GM12872 (cell line): ENCODE data around the gene TCERG1L.

ENCODE experiments used
- CTCF ChIP-seq: IDR thresholded peaks from 3 replicates; pipeline ENCODE4 v1.5.1; 2011; ENCODE audit warnings: low read depth, mild to moderate bottlenecking, low read length, moderate library complexity; ENCODE audit not compliant: insufficient read depth

Gene TCERG1L, protein sequence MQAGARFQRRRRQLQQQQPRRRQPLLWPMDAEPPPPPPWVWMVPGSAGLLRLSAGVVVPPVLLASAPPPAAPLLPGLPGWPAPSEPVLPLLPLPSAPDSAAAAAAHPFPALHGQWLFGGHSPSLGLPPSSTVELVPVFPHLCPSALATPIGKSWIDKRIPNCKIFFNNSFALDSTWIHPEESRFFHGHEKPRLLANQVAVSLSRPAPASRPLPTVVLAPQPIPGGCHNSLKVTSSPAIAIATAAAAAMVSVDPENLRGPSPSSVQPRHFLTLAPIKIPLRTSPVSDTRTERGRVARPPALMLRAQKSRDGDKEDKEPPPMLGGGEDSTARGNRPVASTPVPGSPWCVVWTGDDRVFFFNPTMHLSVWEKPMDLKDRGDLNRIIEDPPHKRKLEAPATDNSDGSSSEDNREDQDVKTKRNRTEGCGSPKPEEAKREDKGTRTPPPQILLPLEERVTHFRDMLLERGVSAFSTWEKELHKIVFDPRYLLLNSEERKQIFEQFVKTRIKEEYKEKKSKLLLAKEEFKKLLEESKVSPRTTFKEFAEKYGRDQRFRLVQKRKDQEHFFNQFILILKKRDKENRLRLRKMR

GRCh38 chr10:131311661-131312477 lies at the start of gene TCERG1L:
Gene TCERG1L, minus strand, starts transcription at chr10:131311721. Its CDS starts 86 bp downstream, at chr10:131311635.
- no peak for TF ChIP-seq CTCF

DNA sequence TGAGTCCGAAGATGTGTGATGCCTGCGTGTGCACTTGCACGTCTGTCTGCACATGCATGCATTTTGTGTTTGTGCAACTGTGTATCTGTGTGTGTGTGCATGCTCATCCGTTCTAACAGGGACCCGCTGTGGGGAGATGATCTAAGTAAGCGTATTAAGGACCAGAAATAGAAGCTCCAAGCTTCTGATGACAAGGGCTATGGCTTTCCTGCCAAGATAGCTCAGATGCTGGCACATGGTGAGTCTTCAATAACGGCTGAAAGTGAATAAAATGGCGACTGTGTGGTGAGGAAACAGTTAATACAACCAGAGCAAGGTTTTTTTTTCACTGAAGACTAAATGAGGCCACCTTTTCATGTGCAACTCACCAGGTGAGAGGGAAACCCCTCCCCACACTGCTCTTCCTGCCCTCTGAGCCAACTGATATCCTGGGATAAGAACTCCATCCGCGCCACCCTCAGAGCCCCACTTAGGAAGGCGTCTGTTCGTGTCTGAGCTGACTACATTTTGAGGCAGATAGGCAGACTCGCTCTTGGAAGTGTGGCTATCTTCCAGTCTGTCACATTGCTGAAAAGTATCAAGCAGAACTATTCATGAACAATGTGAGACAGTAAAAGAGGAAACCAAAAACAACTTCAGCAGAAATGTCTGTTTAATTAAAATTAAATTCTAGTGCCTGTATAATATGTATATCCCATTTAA lies 47.4 kb upstream of the TCERG1L start:
- TF ChIP-seq CTCF: no peak

DNA sequence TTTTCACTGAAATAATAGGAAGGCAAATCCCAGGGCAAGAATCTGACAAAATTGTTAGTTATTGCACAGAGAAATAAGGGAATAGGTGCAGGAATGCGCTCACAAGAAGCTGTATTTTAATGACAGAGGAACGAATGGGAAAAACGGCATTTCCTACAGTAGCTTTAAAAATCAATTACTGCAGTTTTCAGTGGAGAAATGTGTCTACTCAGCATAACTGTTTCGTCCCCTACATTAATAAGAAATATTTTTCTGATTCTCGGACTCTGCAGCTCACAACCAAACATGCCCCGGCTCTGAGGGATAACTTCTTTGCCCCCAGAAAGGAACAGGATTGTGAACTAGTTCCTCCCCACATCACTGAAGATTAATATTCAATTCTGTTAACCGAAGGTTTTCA lies 44.9 kb upstream of the TCERG1L start:
- TF ChIP-seq CTCF: no peak

DNA sequence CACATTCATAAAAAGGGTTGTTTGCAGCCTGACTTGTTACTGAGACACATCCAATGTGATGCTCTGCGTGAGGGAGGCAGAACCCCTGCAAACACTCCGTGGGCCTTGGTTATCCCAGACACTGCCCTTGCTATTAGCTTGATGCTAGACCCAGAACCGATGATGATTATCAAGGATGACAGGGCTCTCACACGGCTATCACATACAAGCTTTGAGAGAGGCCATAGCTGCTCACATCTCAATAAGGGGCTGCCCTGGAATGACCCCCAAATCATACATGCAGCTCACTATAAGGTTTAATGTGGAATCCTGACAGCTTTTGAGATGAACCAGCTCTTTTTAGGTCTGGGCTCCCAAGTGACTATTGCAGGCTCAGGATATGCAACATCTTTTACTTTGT lies 44.4 kb upstream of the TCERG1L start:
- no peak for TF ChIP-seq CTCF

DNA sequence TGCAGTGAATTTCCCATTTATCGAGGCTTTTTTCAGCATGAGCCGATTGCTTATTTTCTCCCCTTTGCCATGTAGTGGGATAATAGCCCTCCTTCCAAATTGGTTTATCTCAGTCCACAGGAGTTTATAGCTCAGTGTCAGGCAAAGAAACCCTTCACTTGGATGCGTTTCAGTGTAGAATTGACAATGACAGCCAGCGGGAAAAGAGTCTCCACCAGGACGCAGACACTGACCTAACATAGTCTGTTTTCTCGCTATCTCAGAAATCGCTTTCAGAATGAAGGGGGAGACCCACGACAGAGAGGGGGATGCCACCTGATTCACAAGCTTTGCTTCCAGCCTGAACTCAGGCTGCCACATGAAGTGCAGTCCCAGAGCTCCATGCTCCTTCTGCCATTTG lies 43.5 kb upstream of the TCERG1L start:
- TF ChIP-seq CTCF: no peak

GRCh38 chr10:131354380-131354779 lies 42.9 kb upstream of the TCERG1L start:
- TF ChIP-seq CTCF: no peak
